Stimulated activated CD4-positive, alpha-beta T cell treated with anti-CD3 and anti-CD28 coated beads, Interleukin-15, amount 100 ng/mL, for 24 hours (primary cell): ENCODE data around the gene ATOSB.
"Not testable (repeated sequence)": the region's sequence is repeated elsewhere in the genome, so short reads cannot be mapped to it uniquely, and the experiment has no call there.

Source experiments
- DNase-seq: peaks from one replicate; pipeline ENCODE4 v3.0.0-alpha.2; 2020

Gene ATOSB, protein sequence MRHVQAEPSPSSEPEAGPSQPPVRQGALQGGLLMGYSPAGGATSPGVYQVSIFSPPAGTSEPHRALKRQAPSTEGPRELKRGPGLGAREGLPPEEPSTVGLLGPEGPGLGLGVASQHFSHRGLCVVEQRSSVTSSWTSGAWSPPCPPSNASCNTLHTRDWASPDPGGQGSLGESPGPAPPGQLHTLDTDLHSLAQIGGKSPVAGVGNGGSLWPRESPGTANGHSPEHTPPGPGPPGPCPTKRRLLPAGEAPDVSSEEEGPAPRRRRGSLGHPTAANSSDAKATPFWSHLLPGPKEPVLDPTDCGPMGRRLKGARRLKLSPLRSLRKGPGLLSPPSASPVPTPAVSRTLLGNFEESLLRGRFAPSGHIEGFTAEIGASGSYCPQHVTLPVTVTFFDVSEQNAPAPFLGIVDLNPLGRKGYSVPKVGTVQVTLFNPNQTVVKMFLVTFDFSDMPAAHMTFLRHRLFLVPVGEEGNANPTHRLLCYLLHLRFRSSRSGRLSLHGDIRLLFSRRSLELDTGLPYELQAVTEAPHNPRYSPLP

GRCh38 chr9:35115680-35116538 is at the start of gene ATOSB:
TSS of gene ATOSB (minus strand) at chr9:35115862. CDS start at chr9:35108274, 7,588 bp downstream.
- DNase-seq, result peak; percentile 96

- no peak for DNase-seq
These were observed 49.0 kb upstream of the ATOSB start for GRCh38 chr9:35164711-35165110.

- DNase-seq, result no peak
These were observed 47.8 kb upstream of the ATOSB start for GRCh38 chr9:35163413-35163812.

DNA sequence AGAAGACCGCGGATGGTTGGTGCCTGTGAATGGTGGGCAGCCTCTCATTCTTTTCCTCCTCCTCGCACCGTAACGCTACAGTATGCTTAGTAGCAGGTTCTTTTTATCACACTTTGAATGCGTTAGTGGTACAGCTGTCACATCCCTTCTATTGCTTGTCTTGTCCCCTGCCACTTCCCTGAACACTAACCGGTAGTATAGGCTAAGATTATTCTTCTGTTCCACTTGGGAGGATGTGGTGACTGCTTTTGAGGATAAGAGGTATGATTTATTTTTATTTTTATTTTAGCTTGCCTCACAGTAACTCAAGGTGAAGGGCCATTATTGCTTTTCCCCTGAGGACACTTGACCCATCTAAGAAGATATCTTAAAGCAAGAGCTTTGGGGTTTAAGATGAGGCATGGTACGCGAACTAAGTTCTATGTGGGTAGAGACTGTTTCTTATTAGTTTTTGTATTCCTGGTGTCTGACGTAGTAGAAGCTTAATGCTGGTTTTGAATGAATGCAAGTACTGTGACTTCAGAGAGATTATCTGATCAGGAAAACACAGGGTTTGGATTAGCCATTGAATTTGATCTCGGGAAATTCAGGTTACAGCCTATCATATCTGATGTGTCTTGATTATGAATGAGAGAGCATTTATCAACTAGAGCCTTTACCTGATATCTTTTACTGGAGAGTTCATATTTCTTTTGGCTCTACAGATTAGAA is 47.1 kb upstream of the ATOSB start:
- no peak for DNase-seq

DNA sequence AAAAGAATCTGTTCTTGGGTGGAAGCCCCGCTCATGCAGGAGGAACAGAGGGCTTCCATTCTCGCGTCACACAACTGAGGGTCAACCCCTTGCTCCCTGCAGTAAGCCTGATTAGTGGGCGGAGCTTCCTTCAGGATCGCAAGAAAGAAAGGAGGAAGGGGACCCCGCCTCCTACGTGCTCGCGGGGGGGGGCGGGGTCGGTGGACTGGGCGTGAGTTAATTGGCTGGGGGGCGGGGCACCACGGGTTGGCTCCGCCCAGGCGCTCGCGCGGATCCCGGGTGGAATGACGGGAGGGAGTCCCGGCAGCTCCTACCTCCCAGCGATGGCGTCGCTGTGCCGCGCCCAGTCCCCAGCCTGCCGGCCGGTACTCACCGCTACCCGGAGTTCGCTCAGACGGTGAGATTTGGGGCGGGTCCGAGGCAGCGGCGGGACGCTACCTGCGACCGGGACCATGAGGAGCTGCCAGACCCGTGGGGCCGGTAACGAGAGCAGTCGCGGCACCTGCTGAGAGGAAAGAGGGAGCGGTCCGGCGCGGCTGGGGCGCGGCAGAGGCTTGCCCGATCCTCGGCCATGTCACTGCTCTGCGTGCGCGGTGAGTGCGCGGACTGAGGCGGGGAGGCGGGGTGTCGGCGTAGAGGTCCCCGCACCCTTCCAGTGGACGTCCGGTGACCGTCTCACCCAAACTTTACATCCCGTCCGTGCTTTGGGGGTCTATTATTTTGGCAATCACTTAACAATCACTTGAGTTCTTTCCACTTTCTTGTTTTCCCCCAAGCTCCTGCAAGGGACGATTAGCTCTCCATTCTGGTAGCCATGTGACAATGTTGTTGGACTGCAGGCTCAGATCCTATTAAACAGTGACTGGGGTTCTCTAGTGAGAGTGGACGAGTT is 46.3 kb upstream of the ATOSB start, which contains the start of gene UNC13B:
Gene UNC13B, plus strand, starts transcription at position 297 of the 892 bp plus-strand sequence. Its CDS starts 275 bp downstream, at position 572.
- DNase-seq, result peak; percentile 87

DNA sequence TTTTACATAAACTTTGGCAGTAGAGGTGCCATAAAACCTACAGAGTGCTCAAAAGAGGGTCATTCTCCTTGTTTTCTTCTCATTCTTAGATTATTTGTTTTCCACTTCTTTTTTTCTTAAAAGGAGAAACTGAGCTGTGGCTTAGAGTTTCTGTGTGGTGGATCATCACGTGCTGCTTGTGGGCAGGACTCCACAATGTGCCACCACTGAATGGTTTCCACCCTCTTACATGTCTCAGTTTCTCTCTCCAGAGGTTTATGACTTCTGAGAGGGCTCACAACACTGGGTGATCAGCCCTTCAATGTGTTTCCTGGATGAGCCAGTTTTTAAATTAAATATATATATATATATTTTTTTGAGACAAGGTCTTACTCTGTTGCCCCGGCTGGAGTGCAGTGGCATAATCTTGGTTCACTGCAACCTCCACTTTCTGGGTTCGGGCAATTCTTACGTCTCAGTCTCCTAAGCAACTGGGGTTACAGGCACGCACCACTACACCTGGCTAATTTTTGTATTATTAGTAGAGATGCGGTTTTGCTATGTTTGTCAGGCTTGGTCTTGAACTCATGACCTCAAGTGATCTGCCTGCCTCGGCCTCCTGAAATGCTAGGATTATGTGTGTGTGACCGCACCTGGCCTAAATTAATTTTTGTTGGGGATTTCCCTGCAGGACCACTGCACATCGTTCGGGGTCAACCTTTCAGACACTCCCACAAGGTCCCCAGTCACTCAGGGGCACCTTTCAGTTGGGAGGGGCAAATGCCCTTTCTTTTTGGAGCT is 43.0 kb upstream of the ATOSB start:
- DNase-seq, result peak; percentile 3

DNA sequence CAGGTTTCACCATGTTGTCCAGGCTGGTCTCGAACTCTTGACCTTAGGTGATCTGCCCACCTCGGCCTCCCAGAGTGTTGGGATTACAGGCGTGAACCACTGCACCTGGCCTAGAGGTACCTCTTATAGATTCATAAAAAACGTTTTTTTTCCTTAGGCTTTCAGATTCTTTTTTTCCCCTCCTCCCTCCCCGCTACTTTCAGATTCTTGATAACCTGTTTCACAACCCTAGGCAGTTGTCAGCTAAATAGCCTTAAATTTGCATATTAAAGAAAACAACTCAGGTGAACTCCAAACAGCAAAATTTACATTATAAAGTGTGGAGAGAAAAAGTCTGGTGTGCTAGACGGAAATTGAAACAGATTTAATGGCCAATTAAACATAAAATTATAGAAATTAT is 42.2 kb upstream of the ATOSB start:
- not testable (repeated sequence) for DNase-seq

DNA sequence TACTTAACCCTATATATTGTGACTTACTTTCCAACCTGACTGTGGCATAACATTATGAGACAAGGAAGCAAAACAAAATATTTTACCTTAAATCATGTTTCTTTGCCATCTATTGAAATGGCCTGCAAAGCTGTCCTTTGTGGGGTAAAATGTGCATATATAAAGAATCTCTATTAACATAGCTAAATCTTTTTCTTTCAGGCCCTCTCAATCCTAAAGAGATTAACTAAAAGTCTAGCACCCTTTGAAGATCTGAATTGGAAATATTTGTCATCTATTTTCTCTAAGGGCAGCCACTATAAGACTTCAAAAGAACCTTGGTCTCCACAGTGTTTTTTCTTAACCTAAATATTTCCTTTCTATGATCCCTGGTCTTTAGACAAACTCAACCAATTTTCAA is 41.1 kb upstream of the ATOSB start:
- no peak for DNase-seq

DNA sequence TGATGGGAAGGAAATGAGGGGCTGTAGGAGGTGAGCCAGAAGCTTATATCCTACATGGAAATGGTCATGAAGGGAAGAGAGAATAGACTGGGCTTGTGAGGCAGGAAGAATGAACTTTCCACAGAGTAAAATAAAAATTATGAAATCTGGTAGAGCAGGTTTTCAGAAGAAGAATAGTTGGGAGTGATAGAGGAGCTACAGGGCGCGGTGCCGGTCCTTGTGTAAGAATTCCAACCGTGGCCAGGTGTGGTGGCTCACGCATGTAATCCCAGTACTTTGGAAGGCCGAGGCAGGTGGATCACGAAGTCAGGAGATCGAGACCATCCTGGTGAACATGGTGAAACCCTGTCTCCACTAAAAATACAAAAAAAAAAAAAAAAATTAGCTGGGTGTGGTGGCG is 37.3 kb upstream of the ATOSB start:
- DNase-seq, result no peak

GRCh38 chr9:35147941-35148563 is 32.4 kb upstream of the ATOSB start:
- DNase-seq, result not testable (repeated sequence)

DNA sequence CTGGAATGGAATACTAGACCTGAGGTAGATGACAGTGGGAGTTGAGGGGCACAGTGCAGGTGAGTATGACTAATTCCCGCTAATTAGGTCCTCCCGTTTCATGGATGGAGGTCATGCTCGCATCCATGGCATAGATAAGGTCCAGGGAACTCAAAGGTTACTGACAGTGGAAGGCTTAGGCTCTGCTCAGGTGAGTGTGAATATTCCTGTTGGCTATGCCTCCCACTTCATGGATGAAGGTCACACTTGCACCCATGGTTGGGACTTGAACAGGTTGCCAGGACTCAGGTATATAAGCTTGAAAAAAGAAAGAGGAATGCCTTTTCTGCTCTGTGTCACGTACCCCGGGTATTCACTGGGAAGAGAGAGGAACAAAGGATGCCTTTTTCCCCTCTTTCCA is 26.4 kb upstream of the ATOSB start:
- no peak for DNase-seq

DNA sequence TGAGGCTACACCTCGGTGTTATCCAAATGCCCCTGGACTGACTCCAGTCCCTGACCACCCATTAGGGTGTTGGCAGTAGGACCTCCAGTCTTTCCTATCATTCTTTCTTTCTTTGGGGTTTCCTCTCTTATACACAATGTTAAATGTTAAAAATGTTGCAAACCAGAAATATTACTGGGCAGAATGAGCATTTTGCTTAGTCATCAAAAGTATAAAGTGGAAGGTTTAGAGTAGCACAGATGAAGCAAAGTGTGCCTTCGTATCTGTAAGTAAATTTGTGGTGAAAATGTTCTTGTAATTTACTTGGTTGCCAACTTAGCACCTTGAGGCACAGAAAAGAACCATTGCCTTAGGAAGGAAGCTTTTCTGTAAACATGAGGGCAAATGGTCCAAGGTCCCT is 24.4 kb upstream of the ATOSB start:
- no peak for DNase-seq

DNA sequence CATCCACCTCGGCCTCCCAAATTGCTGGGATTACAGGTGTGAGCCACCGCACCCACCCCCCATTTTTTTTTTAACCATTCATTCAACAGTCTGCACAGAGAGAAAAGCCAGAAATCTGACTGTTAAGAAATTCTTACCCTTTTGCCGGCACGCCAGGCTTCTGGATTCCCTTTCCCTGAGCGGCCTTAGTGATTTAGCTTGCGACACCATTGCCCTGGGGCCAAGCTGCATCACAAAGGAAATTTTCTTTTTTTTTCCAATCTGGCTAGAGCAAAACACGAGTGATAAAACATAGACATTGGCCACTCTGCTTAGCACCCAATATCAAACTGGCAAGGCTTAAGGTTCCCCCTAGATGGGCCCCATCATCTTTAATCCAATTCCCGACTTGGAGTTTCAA is 21.2 kb upstream of the ATOSB start:
- DNase-seq, result no peak

DNA sequence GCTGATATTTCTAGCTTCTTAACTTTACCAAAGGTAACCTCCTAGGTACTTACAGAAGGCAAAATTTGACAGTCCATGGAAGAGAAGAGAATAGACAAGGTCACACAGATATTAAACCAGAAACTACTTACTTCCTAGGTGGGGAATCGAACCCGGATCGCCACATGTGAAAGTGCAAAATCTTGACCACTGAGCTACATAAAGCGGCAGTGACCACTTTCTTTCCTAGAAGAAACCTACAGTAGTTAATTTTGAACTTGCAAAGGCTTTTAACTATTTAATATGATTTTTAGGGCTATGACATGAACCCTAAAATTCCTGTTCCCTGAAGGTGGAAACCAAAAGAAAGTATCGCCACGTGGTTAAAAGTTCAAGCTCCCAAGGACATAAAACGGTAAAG is 20.3 kb upstream of the ATOSB start:
- no peak for DNase-seq

DNA sequence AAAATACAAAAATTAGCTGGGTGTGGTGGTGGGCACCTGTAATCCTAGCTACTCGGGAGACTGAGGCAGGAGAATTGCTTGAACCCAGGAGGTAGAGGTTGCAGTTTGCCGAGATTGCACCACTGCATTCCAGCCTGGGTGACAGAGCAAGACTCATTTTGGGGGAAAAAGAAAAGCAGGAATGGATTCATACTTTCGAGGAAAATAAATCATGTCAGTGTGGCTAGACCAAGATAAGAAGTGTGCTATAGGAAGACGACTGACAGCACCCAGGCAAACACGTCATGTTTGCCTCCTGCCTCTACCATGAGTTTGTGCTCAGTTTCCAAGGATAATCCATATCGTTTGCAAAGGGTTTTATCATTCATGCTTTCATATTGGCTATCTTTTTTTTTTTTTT is 19.3 kb upstream of the ATOSB start:
- DNase-seq, result no peak

GRCh38 chr9:35116898-35117551 is 1.4 kb upstream of the ATOSB start:
- peak; percentile 91 for DNase-seq

- DNase-seq, result no peak
These were observed 856 bp upstream of the ATOSB start for GRCh38 chr9:35116539-35116897.

- peak; percentile 49 for DNase-seq
These were observed 628 bp downstream of the ATOSB start for GRCh38 chr9:35114840-35115628.
